T-helper 2 cell treated with Interferon-gamma antibody and Interleukin-4, amounts not matched to agents 100 ng/mL and 5 ng/mL, for 36 hours (primary cell): ENCODE measurements around the gene CFAP20DC. TPM values are rescaled to one million over a fixed set of nuclear protein-coding genes. Genes with fewer than 3 reads are reported as not detected.
"Not testable (repeated sequence)": the region's sequence is repeated elsewhere in the genome, so short reads cannot be mapped to it uniquely, and the experiment has no call there.

Experiments used
- intact Hi-C: fragments of 100-400 bp; cut with micrococcal nuclease; formaldehyde crosslinking; loops from one replicate; pipeline ENCODE4 v1.15.1; 2023
- total RNA-seq: library from RNA; stranded (reverse); gene quantifications from 2 replicates; pipeline ENCODE4 v1.2.3, GENCODE V29; 2022

CFAP20DC gene
- total RNA-seq, 1 donor from 2014 or later: 1.3 TPM

- intact Hi-C loops: no loop called here
Observed at GRCh38 chr3:58965865-58966264, 84.0 kb downstream of the CFAP20DC start.

GRCh38 chr3:58963928-58964503, 85.8 kb downstream of the CFAP20DC start:
- intact Hi-C loops: no loop called here

- intact Hi-C loops: no loop called here
Observed at GRCh38 chr3:58962816-58963215, 87.0 kb downstream of the CFAP20DC start.

GRCh38 chr3:58962040-58962651, 87.7 kb downstream of the CFAP20DC start:
- intact Hi-C loops: no loop called here

- intact Hi-C loops: no loop called here
Observed at GRCh38 chr3:58955308-58955707, 94.5 kb downstream of the CFAP20DC start.

GRCh38 chr3:58953288-58953687, 96.5 kb downstream of the CFAP20DC start:
- intact Hi-C loops: no loop called here

GRCh38 chr3:58952128-58952917, 97.5 kb downstream of the CFAP20DC start:
- intact Hi-C loops: no loop called here

- intact Hi-C loops: no loop called here
Observed at GRCh38 chr3:58948018-58948417, 101.8 kb downstream of the CFAP20DC start.

GRCh38 chr3:58946875-58947274, 103.0 kb downstream of the CFAP20DC start:
- intact Hi-C loops: no loop called here

- intact Hi-C loops: no loop called here
Observed at GRCh38 chr3:58938057-58938456, 111.8 kb downstream of the CFAP20DC start.

- intact Hi-C loops: no loop called here
Observed at GRCh38 chr3:58924578-58924977, 125.2 kb downstream of the CFAP20DC start.

GRCh38 chr3:58900386-58900785, 149.4 kb downstream of the CFAP20DC start:
- intact Hi-C loops: no loop called here

GRCh38 chr3:58899953-58900298, 149.9 kb downstream of the CFAP20DC start:
- intact Hi-C loops: loop anchor here (2.0 kb wide), 1 partner anchor 149 kb away; no protein-coding TSS in a partner anchor

- intact Hi-C loops: loop anchor here (2.0 kb wide), 1 partner anchor 149 kb away; no protein-coding TSS in a partner anchor
Observed at GRCh38 chr3:58899159-58899952, 150.5 kb downstream of the CFAP20DC start.

- intact Hi-C loops: loop anchor here (2.0 kb wide), 1 partner anchor 150 kb away; no protein-coding TSS in a partner anchor
Observed at GRCh38 chr3:58898513-58898912, 151.3 kb downstream of the CFAP20DC start.

- intact Hi-C loops: loop anchor here (2.0 kb wide), 1 partner anchor 151 kb away; no protein-coding TSS in a partner anchor
Observed at GRCh38 chr3:58897646-58898045, 152.2 kb downstream of the CFAP20DC start.

GRCh38 chr3:58895678-58896077, 154.1 kb downstream of the CFAP20DC start:
- intact Hi-C loops: not testable (repeated sequence)

- intact Hi-C loops: not testable (repeated sequence)
Observed at GRCh38 chr3:58892526-58892925, 157.3 kb downstream of the CFAP20DC start.

- intact Hi-C loops: no loop called here
Observed at GRCh38 chr3:58888087-58888486, 161.7 kb downstream of the CFAP20DC start.

GRCh38 chr3:58884453-58884852, 165.4 kb downstream of the CFAP20DC start:
- intact Hi-C loops: no loop called here

GRCh38 chr3:58880182-58880581, 169.6 kb downstream of the CFAP20DC start:
- intact Hi-C loops: no loop called here
